Vagina (tissue), 2 donors: ENCODE measurements around the gene HNRNPU.

Source experiments
- CTCF ChIP-seq, 3 experiments: fragments of 450-650 bp in 2 of 3; fragments of 200-600 bp in 1 of 3; sonication (generic) in 1 of 3; IDR thresholded peaks; one replicate each; pipeline ENCODE4 v1.5.1; 2017 to 2019; ENCODE audit warnings: antibody characterized with exemption in 3 of 3, mild to moderate bottlenecking in 2 of 3, moderate library complexity in 2 of 3
- POLR2A ChIP-seq, 2 donors: fragments of 450-650 bp; IDR thresholded peaks; one replicate each; pipeline ENCODE4 v1.6.1; 2017; ENCODE audit warnings: antibody characterized with exemption in 2 of 2, mild to moderate bottlenecking in 2 of 2, moderate library complexity in 2 of 2
- POLR2AphosphoS5 ChIP-seq, 2 donors: sonication (generic); formaldehyde crosslinking; IDR thresholded peaks; one replicate each; pipeline ENCODE4 v1.9.0; 2017; ENCODE audit warnings: antibody characterized with exemption in 2 of 2, mild to moderate bottlenecking in 2 of 2, low read depth in 1 of 2; ENCODE audit not compliant: insufficient read depth in 1 of 2

GRCh38 chr1:244896550-244896949 is 32.2 kb upstream of the HNRNPU start:
- TF ChIP-seq POLR2AphosphoS5 (IDR thresholded peaks at IDR 0.05; ENCODE audit: insufficient read depth in 1 of 2, low read depth in 1 of 2) (no peak), CTCF (IDR thresholded peaks at IDR 0.05) (no peak), POLR2A (IDR thresholded peaks at IDR 0.05) (no peak)
